HS-5 (cell line): Measurements from ENCODE around the gene TNS1.
"Not testable (repeated sequence)": the region's sequence is repeated elsewhere in the genome, so short reads cannot be mapped to it uniquely, and the experiment has no call there.

ENCODE experiments used
- DNase-seq: peaks from one replicate; pipeline ENCODE4 v3.0.0-alpha.2; 2012; ENCODE audit warnings: low read depth

The TNS1 gene

DNA sequence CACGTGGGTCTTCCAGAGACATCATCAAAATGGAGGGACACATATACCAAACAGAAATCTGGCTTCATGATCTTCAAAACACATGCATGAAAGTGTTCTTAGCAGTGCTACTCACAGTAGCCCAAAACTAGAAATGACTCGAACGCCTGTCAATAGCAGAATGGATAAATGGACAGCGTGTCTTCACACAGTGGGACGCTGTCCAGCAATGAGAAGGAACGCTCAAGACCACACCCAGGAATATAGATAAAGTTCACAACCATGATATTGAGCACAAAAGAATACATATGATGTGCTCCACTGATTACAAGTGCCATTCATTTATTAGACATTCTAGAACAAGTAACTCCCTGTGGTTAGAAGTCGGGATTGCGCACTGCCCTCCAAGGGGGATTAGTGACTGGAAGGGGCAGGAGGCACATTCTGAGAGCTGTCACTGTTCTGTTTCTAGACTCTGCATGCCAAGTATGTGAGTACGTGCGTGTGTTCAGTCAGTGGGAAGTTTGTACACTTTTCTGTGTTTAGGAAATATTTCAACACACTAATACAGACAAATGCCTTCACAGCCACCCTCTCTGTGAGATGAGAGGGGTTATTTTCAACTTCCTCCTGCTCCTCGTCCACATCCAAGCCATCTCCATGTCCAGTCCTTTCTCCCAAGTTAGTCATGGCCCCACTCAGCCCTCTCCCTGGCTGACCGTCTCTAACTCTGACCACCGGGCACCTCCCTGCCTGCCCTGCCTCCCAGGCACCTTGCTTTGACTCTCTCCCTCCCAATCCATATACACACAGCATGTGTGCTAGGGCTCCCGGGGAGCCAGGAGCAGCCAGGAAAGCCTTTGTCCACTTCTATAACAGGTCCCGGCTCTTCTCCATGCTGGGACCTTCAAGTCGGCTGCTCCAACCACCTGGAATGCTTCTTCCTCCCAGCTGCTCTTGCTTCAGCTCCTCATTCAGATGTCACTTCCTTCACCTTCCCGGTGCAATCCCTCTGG lies 26.9 kb upstream of the TNS1 start:
- no peak for DNase-seq

DNA sequence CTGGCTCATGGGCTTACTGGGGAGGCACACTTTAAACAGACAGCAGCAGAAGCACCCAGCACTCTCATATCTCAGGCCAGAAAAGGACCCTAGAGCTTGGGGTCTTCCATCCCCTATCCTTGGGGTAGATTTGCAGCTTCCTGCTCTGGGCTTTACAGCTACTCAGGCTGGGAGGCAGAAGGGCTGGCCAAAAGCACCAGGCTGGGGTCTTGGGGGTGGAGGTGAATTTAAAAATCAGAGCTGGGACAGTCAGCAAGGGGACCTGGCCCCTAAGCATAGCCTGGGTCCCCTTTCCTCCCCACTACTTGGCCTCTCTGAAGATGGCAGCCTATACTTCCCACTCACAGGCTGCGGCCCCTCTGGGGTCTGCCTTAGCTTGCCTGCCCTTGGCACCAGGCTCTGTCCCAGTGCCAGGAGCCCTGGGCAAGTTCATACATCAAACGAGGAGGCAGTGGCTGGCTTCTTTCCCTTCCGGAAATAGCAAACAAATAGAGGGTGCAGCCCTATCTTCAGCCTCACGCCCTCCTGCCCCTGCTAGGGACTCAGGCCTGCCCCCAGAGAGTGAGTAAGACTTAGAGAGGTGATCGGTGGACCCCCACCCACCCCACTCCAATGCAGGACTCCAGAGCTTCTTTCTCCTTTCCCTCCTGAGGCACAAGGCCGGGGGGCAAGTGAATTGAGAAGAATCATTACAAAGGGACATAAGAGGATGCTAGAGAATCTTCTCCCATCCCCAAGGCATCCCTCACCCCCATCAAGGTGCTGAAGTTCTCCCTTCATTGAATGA lies 26.0 kb upstream of the TNS1 start:
- DNase-seq, result no peak

DNA sequence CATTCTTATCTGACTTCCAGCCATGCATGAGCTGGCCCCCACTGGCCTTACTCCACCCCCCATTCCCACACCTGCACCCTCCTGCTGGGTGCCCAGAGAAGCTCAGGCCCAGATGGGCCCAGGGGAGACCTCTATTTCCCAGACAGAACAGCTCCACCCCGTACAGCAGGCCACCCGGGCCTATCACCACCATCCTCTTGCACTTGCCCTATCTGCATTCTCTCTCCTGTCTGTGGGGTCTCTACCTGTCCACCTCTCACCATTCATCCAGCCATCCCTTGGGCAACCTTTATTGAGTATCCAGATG lies 25.3 kb upstream of the TNS1 start:
- no peak for DNase-seq

DNA sequence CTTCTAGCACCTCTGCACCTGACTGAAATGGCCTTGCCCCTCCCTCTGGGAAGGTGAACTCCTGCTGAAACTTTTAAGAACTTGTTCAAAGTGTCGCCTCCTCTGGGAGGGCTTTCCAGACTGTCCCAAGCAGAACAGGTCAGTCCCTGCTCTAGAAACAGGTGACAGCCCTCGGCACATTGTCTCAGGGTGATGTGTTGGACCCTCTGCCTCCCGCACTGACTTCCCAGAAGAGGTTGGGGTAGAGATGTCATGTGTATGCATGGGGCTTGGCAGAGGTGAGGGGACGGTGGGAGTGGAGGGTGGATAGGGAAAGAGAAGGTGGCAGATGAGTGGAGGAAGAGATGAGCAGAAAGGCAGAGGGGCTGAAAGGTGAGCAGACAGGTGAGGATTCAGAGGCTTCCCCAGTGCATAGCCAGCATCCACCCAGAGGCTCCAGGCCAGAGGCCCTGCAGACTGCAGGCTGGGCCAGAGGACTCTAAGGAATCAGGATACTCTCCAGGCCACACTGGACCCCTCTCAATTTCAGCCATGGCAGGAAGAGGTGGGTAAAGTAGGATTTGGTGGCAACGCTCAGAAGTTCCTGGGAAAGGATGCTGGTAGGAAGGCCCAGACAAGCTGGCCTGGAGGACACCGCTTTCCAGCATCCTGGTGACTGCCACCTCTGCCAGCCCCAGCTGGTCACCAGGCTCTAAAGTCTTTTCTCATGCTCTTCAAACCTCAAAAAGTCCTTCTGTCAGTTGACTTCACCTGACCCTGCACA lies 24.8 kb upstream of the TNS1 start:
- DNase-seq, result no peak

DNA sequence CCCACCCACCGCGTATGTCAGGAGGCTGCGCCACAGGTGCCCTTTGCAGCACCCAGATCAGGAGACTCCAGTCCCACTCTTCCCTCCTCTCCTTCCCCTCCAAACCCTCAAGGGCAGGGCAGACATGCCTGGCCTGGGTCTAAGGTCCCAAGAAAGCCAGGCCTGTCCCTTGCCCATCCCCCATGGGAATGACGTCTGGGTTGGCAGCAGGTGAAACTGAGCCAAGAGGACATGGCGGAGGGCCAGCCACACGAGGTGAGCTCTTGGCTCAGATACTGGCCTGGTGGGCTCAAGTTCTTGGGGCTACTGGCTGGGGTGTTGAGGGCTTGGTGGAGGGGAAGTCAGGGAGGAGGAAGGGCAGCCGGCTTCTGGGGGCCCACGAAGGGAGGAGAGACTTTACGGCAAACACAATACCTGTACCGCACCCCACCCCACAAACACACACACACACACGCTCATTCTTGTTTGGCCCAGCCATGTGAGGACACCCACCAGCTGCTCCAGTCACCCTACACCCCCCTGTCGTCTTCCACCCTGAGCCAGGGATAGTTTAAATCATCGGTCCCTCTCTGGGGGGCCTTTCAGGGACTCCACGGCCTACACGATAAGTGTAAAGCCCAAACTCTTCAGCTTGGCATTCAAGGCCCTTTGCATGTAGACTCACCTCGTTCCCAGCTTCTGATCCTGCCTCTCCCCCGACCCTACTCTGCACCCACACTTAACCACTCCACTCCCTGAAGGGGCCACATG lies 24.1 kb upstream of the TNS1 start:
- no peak for DNase-seq

DNA sequence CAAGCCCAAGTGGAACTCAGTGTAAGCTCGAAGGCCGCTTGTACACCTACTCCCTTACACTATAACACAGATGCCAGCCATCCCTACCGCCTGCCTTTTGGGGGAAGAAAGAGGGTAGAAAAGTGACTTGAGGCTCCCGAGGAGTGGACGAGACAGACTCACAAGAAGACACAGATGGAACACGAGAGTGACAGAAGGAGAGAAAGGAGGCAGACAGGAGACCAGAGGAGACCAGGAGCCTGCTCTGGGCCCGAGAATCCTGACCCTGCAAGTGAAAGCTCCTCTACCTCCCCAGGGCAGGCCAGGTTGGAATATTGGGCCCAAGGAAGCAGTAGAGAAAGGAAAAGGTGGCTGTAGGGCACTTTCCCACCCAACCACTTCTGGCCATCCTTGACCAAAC lies 23.4 kb upstream of the TNS1 start:
- DNase-seq, result no peak

DNA sequence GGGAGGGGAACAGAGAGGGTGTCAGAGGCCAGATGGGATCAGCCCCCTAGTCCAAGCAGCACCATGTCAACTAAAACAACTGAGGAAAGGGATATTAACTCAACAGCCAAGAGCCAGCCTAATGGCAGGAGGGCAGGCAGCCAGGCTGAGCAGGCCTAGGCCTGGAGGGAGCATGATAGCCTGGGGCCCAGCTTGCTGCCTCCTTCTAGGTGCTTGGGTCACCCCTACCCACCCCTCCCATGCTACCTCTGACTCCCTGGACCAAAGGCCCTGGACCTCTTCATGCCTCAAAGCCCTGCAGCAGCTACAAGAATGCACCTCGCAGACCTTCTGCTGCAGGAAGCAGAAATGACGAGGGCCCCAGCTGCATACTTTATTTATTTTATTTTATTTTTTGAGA lies 22.1 kb upstream of the TNS1 start:
- DNase-seq, result no peak

DNA sequence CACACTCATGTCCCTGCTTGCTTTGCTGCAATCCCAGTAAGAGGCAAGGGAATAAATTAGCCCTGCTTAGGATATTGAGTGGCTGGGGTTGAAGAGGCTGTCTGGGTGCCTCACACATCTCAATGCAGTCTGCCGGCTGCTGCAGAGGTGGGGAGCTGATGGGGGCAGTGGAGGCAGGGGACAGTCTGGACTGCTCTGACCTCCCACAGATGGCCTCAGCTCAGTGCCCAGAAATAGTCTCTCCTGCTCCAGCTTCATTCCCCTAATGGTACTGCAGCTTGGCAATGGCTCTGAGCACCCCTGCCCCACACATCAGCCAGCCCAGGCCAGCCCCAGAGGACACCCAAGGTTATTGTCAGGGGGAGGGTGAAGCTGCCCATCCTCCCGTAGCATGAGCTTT lies 21.5 kb upstream of the TNS1 start:
- DNase-seq, result no peak

DNA sequence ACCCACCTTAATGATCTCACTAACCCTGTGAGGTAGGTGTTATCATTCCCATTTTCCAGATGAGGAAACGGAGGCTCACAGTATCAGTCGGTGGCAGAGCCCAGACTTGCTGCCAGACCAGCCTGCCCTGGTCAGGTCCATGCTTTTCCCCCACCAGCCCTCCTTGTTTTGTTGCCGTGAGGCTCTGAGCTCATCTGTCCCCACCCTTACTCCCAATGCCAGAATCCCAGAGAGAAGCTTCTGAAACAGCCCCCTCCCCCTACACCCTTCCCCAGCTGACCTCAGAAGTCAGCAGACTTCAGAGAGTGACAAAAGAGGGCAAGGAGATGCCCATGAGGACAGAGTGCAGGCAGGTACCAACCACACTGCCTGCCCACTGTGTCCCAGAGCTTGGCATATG lies 20.8 kb upstream of the TNS1 start:
- no peak for DNase-seq

DNA sequence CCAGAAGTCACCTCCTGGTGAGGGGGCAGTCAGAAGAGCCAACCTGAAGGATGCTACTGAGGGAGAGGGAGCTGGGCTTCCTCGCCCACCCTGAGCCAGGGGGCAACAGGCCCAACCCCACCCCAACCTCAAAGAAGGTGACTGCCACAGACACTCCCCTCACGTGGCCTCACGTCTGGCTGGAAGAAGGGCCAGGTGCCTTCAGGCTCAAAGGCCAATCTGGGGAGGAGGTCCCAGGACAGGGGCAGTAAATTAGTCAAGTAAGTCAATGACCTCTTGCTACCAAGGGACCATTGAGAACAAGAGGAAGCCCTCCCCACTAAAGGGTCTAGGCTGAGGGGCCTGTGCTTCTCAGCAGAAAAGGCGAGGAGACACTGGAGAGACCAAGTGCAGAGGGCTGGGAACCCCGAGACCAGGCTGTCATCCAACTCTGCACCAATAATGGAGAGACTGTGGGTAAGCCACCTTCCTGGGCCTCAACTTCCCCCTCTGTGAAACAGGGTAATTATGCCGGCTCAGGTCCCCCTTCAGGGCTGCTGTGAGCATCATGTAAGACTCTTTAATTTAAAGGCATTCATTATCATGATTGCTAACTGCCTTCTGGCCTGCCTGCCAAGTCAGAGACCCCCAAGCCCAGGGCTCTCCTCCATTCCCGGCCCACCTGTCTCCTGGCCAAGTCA lies 20.2 kb upstream of the TNS1 start:
- DNase-seq, result no peak

DNA sequence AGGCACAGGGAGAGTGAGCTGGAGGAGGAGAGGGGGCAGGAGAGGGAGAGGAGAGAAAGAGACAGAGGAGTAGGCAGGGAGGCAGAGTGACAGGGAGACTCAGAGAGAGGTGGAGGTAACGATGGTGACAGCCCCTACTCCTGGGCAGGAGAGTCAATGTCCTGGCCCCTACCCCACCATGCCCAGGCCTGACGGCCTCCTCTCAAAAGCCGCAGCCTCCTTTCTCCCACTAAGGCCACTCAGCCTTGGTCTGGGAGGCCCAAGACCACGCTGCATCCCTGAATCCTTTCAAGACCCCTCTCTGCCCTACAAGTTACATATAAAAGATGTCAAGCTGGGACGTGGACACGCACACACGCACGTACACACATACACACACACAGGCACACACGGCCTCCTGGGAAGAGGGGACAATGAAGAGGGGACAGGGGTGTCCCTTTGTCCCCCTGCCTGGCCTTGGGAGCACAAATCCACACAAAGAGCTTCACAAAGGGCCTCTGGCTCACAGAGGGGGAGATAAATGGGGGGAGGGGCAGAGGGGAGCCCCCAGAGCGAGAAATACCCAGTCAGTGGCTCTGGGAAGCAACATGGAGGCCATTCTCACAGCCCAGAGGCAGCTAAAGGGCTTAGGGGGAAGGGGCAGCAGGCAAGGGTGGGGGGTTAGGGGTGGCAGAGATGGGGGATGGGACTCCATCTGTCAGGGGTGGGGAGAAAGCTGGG lies 19.5 kb upstream of the TNS1 start:
- DNase-seq, result no peak

DNA sequence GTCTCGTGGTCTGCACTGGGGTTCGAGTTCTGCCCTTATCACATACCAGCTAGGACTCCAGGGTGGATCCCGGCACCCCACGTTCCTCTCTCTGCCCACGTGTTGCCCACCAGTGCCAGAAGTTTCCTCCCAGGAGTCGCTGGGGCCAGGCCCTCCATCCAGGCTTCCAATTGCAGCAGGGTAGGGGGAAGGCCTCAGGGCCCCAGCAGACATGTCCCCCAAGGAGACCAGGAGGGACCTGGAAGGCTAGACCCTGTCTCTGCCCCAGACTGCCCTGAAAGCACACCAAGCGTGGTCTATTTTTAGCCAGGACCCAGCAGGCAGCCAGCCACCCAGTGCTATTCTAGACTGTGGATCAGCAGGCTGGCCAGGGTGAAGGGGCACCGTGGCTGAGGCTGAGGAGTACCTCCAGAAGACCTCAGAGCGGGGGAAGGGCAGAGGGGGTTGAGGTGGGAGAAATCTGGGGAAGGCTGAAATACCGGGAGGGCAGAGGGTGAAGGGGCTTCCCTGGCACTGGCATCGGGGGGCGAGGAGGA lies 18.8 kb upstream of the TNS1 start:
- no peak for DNase-seq

DNA sequence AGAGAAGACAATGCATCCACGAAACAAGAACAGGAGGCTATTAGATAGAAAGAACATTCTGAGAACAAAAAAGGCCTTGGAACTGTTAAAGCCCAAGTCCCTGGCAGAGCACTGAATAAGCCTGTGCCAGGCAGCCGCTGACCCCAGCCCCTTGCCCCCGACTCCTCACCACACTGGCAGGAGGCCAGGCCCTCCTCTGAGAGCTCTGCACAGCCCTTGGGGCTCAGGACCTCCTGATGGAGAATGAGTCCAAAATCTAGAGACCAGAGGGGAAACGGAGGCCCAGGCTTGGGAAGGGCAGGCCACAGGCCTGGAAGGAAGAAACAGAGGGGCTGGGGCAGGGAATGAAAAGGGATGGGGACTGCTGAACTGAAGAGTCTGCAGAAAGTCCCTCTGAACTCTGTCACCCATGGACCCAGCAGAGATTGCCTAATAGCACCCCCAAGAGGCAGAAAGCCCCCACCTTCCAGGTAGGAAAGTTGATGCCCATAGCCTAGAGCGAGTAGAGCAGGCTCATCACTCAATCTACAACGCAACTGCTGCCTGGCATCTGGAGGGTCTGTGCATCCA lies 18.3 kb upstream of the TNS1 start:
- DNase-seq, result no peak

DNA sequence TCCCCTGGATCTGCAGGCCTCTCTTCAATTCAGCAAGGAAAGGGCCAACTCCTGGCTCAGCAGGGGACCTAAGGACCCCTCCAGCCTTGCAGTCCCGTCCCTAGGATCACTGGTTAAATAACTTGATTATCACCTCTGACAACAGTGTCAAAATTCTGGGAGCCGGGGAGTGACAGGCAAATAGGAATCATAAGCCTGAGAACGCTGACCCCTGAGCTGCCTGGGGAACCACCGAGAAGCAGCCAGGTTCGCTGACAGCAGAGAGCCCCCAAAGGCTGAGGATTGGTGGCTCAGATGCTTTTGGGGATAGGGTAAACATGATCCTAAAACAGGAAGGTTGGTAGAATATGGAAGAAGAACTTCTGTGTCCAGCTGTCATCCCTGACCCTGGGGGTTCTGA lies 17.5 kb upstream of the TNS1 start:
- no peak for DNase-seq

DNA sequence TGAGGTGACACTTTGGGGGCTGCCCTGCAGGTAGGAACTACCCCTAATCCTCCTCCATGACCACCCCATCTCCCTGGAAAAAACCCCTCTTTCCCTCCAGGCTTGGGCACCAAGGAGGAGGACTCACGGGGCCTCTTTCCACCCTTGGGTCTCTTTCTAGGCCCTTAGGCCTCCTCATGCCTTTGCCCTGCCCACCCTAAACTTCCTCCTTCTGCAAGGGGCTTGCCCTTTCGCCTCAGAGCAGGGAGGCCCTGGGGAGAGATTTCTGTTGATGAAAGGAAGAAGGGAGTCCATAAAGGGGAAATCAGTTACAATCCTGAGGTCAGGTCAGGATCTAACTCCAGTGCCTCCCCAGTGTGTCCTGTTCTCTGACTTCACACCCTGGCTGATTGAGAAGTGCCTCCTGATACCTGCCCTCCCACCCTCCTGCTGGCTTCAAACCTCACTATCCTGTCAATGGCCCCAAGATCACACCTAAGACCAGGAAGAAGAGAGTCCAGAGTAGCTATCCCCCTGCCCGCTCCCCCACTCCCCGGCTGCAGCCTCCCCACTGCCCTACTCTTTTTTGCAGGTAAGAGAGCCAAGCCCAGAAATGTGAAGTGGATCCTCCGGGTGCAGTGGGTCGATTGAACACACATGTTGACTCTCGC lies 16.7 kb upstream of the TNS1 start:
- DNase-seq, result no peak

DNA sequence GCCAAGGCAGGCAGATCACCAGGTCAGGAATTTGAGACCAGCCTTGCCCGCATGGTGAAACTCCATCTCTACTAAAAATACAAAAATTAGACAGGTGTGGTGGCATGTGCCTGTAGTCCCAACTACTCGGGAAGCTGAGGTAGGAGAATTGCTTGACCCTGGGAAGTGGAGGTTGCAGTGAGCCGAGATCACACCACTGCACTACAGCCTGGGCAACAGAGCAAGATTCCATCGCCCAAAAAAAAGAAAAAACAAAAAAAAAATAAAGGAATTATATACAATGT lies 16.0 kb upstream of the TNS1 start:
- DNase-seq, result not testable (repeated sequence)

DNA sequence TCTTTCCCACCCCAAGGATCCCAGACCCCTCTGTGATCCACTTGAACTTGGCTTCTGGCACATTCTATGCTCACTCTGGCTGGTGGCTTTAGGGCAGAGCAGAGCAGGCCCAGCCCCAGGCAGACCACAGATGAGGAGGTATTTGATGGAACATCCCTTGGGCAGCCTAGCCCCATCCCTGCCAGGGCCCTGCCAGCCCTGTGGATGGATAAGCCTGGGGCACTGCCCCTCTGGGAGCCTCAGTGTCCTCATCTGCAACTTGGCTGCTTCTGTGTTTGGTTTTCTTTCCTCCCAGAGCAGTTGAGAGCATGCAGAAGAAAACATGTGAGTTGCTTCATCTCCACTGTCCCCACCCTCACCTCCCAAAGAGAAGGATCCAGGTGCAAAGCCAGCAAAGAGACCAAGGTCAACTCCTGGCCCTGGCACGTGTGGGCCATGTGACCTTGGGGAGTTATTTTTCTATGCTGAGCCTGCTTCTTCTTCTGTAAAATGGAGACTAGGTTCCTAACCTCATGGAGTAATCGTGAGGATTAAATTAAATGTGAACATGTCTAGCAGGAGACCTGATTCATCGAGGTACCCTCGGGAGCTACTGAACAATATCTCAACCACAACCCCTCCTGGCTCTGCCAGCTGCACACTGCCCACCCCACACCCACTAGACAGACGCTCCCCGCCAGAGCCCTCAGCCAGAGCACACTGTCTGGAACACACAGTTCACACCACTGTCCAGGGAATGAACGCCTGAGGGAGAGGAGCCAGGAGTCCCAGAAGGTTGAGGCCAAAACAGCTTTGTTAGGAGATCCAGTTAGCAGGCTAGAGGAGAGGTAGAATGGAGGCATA lies 14.6 kb upstream of the TNS1 start:
- DNase-seq, result no peak

DNA sequence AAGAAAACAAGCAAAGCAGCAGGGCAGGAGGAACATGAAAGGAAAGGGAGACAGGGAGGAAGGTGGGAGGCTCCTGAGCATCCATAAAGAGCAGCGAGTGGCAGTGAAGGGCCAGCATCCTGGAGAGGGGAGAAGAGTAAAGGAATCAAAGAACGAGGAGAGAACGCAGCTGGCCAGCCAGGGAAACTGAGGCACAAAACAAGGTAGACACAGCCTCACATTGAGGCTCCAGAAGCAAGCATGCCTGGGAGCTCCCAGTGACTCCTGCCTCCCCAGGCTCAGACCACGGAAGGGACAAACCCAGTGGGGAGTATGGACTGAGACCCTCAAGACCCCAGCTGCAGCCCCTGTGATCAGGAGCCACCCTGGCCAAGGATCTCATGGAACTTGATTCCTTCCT lies 14.0 kb upstream of the TNS1 start:
- DNase-seq, result no peak
